Measurements from ENCODE around the gene FRMPD4. TPM values are rescaled to one million over a fixed set of nuclear protein-coding genes. Genes with fewer than 3 reads are reported as not detected.

FRMPD4 gene
- total and polyA plus RNA-seq, 2 of the 13 experiments (the other 11 are each of a cell fraction or from before 2014, with no cell fraction given) = not detected

- TF ChIP-seq E2F1 (CRISPR knock-in tag; IDR thresholded peaks at IDR 0.05) (no peak), TMF1 (CRISPR knock-in tag; IDR thresholded peaks at IDR 0.05; ENCODE audit: low read depth) (no peak)
These were observed 169.7 kb downstream of the FRMPD4 start (continued) for GRCh38 chrX:12307961-12308360.

GRCh38 chrX:12308420-12308819 lies 170.1 kb downstream of the FRMPD4 start:
- FAIRE-seq (no peak), ATAC-seq (no peak), DNase-seq (ENCODE audit: low spot score) (no peak)
- H3K36me3 ChIP-seq (replicated peaks in 1 of 2; ENCODE audit: control insufficient read depth in 1 of 2, insufficient read depth in 2 of 2, low read length in 2 of 2) = no peaks in the 10 kb centered on the region
- H3K4me2 ChIP-seq (ENCODE audit: low read depth, low read length) = no peak overlapping the region
- no peaks in the 10 kb centered on the region for H4K20me1 ChIP-seq (ENCODE audit: insufficient read depth, low read length)
- ChIA-PET POLR2A (no interaction called here), CTCF (ENCODE audit: low intra/inter-chr PET ratio, low total read pairs) (no interaction called here)
- H3K9ac ChIP-seq (ENCODE audit: insufficient read depth, low read depth, low read length) = no peak overlapping the region
- H3K4me3 ChIP-seq (replicated peaks in 1 of 3; ENCODE audit: insufficient read depth in 1 of 3, low read depth in 2 of 3, low read length in 3 of 3) = no peak overlapping the region
- BruUV-seq (replicated peaks) = no TSS peak
- H3K79me2 ChIP-seq (ENCODE audit: insufficient read depth, low read length) = no peaks in the 10 kb centered on the region
- no peak for TF ChIP-seq SNAPC2 (CRISPR knock-in tag; IDR thresholded peaks at IDR 0.05)
- TF ChIP-seq ZNF414 (CRISPR knock-in tag; IDR thresholded peaks at IDR 0.05) = no peak
- no peak for TF ChIP-seq ZBTB4 (CRISPR knock-in tag; IDR thresholded peaks at IDR 0.05; ENCODE audit: borderline replicate concordance)
- no peak for TF ChIP-seq GLMP (CRISPR knock-in tag; IDR thresholded peaks at IDR 0.05; ENCODE audit: borderline replicate concordance)
- no peak for TF ChIP-seq ZNF687 (CRISPR knock-in tag; IDR thresholded peaks at IDR 0.05)
- no peak for TF ChIP-seq NR2C2 (CRISPR knock-in tag; IDR thresholded peaks at IDR 0.05; ENCODE audit: borderline replicate concordance)
- TF ChIP-seq ZNF598 (CRISPR knock-in tag; IDR thresholded peaks at IDR 0.05; ENCODE audit: borderline replicate concordance) = no peak
- TF ChIP-seq SRSF4 (IDR thresholded peaks at IDR 0.05; ENCODE audit: low read depth, low read length, poor library complexity, severe bottlenecking) = no peak
- intact Hi-C loops (cut with micrococcal nuclease; ENCODE audit: unreplicated experiment) = no loop called here
- no peaks in the 10 kb centered on the region for H3K27me3 ChIP-seq (ENCODE audit: control insufficient read depth in 1 of 2, insufficient read depth in 2 of 2, low read length in 2 of 2)
- in situ Hi-C loops (cut with HindIII; ENCODE audit: extremely low pct_ligation_motif_present, low pct_unique_long_range_greater_than_20kb) = no loop called here
- H2AFZ ChIP-seq (ENCODE audit: low read length) = no peak overlapping the region
- 33% methylated on average over 3 of the region's 4 CpGs for WGBS (ENCODE audit: low lambda C conversion rate)
- H3K4me1 ChIP-seq (ENCODE audit: insufficient read depth, low read length) = no peaks in the 10 kb centered on the region
- no peak overlapping the region for H3K27ac ChIP-seq (ENCODE audit: extremely low read length, insufficient read depth, low read length)
- no peaks in the 10 kb centered on the region for H3K9me3 ChIP-seq (ENCODE audit: low read length)

Data from HepG2 (cell line).